Smooth muscle cell (in vitro differentiated cells): Measurements from ENCODE around the gene YKT6. TPM values are rescaled to one million over a fixed set of nuclear protein-coding genes. Genes with fewer than 3 reads are reported as not detected.

Experiments
- DNase-seq: peaks from one replicate; lab custom pipeline; 2025; ENCODE audit not compliant: unreplicated experiment; lab: John Stamatoyannopoulos, UW
- H2AFZ ChIP-seq: fragments of 200-600 bp; sonication (generic); 2 replicates; pipeline ENCODE4 v1.6.0; 2016; ENCODE audit warnings: antibody characterized with exemption, low read depth, mild to moderate bottlenecking
- H3F3A ChIP-seq: fragments of 200-600 bp; sonication (generic); 2 replicates; pipeline ENCODE4 v1.6.0; 2017; ENCODE audit warnings: antibody characterized with exemption, low read depth
- H3K27ac ChIP-seq: fragments of 200-600 bp; sonication (generic); 2 replicates; pipeline ENCODE4 v1.5.1; 2016; ENCODE audit warnings: low read depth, mild to moderate bottlenecking
- H3K27me3 ChIP-seq: fragments of 200-600 bp; sonication (generic); 2 replicates; pipeline ENCODE4 v1.6.1; 2016; ENCODE audit warnings: low read depth, mild to moderate bottlenecking
- H3K36me3 ChIP-seq: fragments of 200-600 bp; sonication (generic); 2 replicates; pipeline ENCODE4 v1.5.1; 2016; ENCODE audit warnings: low read depth
- H3K4me1 ChIP-seq: fragments of 200-600 bp; sonication (generic); 2 replicates; pipeline ENCODE4 v1.5.1; 2016; ENCODE audit warnings: low read depth
- H3K4me2 ChIP-seq: fragments of 200-600 bp; sonication (generic); 2 replicates; pipeline ENCODE4 v1.6.0; 2016; ENCODE audit warnings: mild to moderate bottlenecking
- H3K4me3 ChIP-seq: fragments of 200-600 bp; sonication (generic); 2 replicates; pipeline ENCODE4 v1.5.1; 2016; ENCODE audit warnings: mild to moderate bottlenecking
- H3K79me2 ChIP-seq: fragments of 200-600 bp; sonication (generic); 2 replicates; pipeline ENCODE4 v1.6.0; 2016; ENCODE audit warnings: low read depth, mild to moderate bottlenecking
- H3K9ac ChIP-seq: fragments of 200-600 bp; sonication (generic); 2 replicates; pipeline ENCODE4 v1.6.0; 2016; ENCODE audit warnings: low read depth
- H3K9me3 ChIP-seq: fragments of 200-600 bp; sonication (generic); replicated peaks from 2 replicates; pipeline ENCODE4 v1.5.1; 2016; ENCODE audit warnings: low read depth
- H4K20me1 ChIP-seq: fragments of 200-600 bp; sonication (generic); 2 replicates; pipeline ENCODE4 v1.6.0; 2016; ENCODE audit warnings: low read depth
- CTCF ChIP-seq: fragments of 200-600 bp; sonication (generic); IDR thresholded peaks from 2 replicates; pipeline ENCODE4 v1.5.1; 2017; ENCODE audit warnings: borderline replicate concordance, mild to moderate bottlenecking, antibody characterized with exemption; ENCODE audit not compliant: insufficient read depth, poor library complexity, severe bottlenecking
- WGBS: methylation state at CpG from one replicate; pipeline ENCODE4 v1.1.7; 2016; ENCODE audit warnings: low lambda C conversion rate; 5-methylcytosine and 5-hydroxymethylcytosine counted together
- polyA plus RNA-seq: library from polyadenylated mRNA; unstranded; fragments of >200 nt; fragmentation: Nextera tagmentation; extraction: Ambion mirVana; gene quantifications from 2 replicates; pipeline ENCODE4 v1.2.1, GENCODE V29; 2016
- total RNA-seq: library from RNA; depleted of rRNA; stranded (reverse); fragments of >200 nt; gene quantifications from 2 replicates; pipeline ENCODE4 v1.2.3, GENCODE V29; 2014

Gene YKT6
- total and polyA plus RNA-seq, 2 experiments from 2014 or later: 64.2 to 86.5 TPM

GRCh38 chr7:44221231-44221791 lies 20.5 kb downstream of the YKT6 start:
- TF ChIP-seq CTCF: no peak
- Histone ChIP-seq H3K4me2 (no peak overlapping the region), H3K36me3 (no peaks in the 10 kb centered on the region), H2AFZ (no peak overlapping the region), H4K20me1 (no peaks in the 10 kb centered on the region), H3K9me3 (no peaks in the 10 kb centered on the region), H3K27me3 (no peaks in the 10 kb centered on the region), H3K27ac (no peak overlapping the region), H3K9ac (no peak overlapping the region), H3F3A (no peaks in the 10 kb centered on the region), H3K4me3 (no peak overlapping the region), H3K4me1 (peaks cover 9% of the 10 kb centered on the region), H3K79me2 (no peaks in the 10 kb centered on the region)
- WGBS: 65% methylated on average over 30 of the region's 30 CpGs
- DNase-seq: no peak

- H3K9ac ChIP-seq: no peak overlapping the region
- 91% methylated on average over 11 of the region's 11 CpGs for WGBS
- no peaks in the 10 kb centered on the region for H3K79me2 ChIP-seq
- H3K4me1 ChIP-seq: peaks cover 9% of the 10 kb centered on the region
- H3K27me3 ChIP-seq: no peaks in the 10 kb centered on the region
- no peaks in the 10 kb centered on the region for H3F3A ChIP-seq
- H3K4me2 ChIP-seq: no peak overlapping the region
- no peaks in the 10 kb centered on the region for H4K20me1 ChIP-seq
- no peak overlapping the region for H2AFZ ChIP-seq
- H3K36me3 ChIP-seq: no peaks in the 10 kb centered on the region
- no peak overlapping the region for H3K4me3 ChIP-seq
- no peak overlapping the region for H3K27ac ChIP-seq
- no peaks in the 10 kb centered on the region for H3K9me3 ChIP-seq
- TF ChIP-seq CTCF: no peak
- no peak for DNase-seq
Observed at GRCh38 chr7:44222074-44222473, 21.3 kb downstream of the YKT6 start.

GRCh38 chr7:44222776-44223261 lies 22.0 kb downstream of the YKT6 start:
- Histone ChIP-seq H3K27me3 (no peaks in the 10 kb centered on the region), H3K27ac (no peak overlapping the region), H3K79me2 (no peaks in the 10 kb centered on the region), H3K9ac (no peak overlapping the region), H2AFZ (no peak overlapping the region), H3F3A (no peaks in the 10 kb centered on the region), H4K20me1 (no peaks in the 10 kb centered on the region), H3K4me2 (no peak overlapping the region), H3K9me3 (no peaks in the 10 kb centered on the region), H3K36me3 (no peaks in the 10 kb centered on the region), H3K4me1 (peaks cover 9% of the 10 kb centered on the region), H3K4me3 (no peak overlapping the region)
- no peak for DNase-seq
- no peak for TF ChIP-seq CTCF
- 87% methylated on average over 11 of the region's 11 CpGs for WGBS
